ENCODE data around the gene SEMA3B.
"Not testable (repeated sequence)": the region's sequence is repeated elsewhere in the genome, so short reads cannot be mapped to it uniquely, and the experiment has no call there.

The SEMA3B gene

GRCh38 chr3:50260027-50260941 is 8.7 kb upstream of the SEMA3B start:
- peak; percentile 71 to 78 for DNase-seq

GRCh38 chr3:50260942-50261441 is 8.0 kb upstream of the SEMA3B start:
- no peak for DNase-seq

GRCh38 chr3:50261505-50261904 is 7.4 kb upstream of the SEMA3B start:
- no peak for DNase-seq

GRCh38 chr3:50262200-50262599 is 6.7 kb upstream of the SEMA3B start:
- not testable (repeated sequence) for DNase-seq

DNA sequence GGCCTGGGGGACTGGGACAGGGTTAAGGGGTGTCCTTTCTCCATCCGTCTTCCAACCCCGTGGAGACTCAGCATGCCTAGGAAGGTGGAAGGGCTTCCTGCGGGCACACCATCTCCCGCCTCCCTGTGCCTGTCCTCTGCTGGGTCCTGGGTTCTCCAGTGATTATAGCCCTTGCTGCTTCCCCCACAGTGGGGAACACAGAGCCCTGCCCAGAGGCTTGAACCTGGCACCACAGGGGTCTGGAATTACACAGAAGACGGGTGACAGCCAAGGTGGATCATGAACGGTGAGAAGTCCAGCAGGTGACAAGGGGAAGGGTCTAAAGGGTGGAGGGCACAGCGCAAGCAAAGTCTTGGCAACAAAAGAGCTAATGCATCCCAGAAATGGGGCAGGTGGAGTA is 6.2 kb upstream of the SEMA3B start:
- no peak for DNase-seq

DNA sequence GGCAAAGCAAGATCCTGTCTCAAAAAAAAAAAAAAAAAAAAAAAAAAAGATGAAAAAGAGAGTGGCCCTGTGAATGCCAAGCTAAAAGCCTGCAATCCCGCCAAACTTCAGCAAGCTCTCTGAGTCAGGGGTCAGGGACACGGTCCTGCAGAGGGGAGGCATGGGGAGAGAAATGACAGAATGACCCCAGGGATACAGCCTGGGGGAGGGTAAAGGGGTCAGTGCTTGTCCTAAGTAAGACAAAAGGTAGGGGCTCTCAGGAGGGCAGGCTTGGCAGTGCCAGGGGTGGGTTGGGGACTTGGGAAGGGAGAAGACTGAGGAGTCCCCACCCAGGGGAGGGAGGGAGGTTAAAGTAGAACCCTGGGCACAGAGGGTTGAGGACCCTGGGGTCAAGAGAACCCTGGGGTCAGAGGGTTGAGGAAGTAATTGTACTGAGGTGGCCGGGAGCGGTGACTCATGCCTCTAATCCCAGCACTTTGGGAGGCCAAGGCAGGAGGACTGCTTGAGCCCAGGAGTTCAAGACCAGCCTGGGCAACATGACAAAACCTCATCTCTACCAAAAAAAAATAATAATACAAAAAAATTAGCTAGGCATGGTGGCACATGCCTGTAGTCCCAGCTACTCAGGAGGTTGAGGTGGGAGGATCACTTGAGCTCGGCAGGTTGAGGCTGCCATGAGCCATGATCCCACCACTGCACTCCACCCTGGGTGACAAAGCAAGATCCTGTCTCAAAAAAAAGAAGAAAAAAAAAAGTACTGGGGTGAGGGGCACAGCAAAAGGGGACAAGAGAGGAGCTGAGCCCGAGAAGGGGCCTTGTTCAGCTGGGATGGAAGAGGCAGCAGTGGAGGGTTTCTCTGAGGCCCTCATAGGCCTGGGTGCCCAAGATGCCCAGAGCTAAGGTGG is 5.2 kb upstream of the SEMA3B start:
- DNase-seq, result no peak

DNA sequence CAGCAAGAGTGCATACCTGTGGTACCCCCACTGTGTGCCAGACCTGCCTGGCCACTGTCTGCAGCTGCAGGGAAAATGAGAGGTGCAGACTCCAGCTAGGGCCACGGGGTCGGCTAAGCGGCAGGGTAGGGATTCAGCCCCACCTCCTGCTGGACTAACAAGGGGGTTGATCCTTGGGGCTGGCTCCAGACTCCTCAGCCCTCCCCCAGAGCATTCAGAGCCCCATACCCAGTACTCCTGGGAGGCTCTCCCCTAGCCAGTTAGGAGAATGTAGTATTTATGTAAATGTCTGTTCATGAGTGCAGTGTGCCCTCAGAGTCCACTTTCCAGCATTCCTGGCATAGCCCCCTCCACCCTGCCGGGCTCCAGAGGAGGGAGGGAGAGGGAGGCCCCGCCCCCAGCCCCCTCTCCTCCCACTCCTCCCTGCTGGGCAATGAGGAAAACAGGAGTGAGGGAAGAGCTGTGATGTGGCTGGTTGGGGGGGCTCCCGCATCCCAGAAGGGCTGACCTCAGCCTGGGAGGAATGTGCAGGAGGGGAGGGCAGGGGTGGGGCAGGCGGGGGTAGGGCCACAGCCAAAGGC is 4.5 kb upstream of the SEMA3B start:
- DNase-seq, result no peak

- DNase-seq, result no peak
Observed at GRCh38 chr3:50264964-50265485, 3.9 kb upstream of the SEMA3B start.

DNA sequence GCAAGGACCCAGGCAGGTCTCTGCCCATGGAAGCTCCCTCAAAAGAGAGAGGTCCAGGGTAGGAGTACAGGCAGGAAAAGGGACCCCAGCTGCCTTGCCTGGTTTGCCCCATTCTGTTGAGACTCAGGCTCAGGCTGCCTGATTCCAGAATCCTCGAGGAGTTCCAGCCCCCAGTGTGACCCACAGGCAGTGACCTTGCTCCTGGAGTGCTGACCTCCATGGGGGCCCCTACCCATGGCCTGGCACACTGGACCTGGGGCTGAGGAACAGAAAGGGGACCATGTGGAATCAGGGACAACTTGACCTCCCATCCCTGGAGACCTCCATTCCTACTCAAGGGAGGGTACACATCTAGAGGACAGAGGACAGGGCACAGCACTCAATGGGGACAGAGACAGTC is 3.4 kb upstream of the SEMA3B start:
- DNase-seq, result no peak

- DNase-seq, result no peak
Observed at GRCh38 chr3:50266017-50266416, 2.9 kb upstream of the SEMA3B start.

GRCh38 chr3:50266836-50267235 is 2.1 kb upstream of the SEMA3B start:
- DNase-seq, result no peak

DNA sequence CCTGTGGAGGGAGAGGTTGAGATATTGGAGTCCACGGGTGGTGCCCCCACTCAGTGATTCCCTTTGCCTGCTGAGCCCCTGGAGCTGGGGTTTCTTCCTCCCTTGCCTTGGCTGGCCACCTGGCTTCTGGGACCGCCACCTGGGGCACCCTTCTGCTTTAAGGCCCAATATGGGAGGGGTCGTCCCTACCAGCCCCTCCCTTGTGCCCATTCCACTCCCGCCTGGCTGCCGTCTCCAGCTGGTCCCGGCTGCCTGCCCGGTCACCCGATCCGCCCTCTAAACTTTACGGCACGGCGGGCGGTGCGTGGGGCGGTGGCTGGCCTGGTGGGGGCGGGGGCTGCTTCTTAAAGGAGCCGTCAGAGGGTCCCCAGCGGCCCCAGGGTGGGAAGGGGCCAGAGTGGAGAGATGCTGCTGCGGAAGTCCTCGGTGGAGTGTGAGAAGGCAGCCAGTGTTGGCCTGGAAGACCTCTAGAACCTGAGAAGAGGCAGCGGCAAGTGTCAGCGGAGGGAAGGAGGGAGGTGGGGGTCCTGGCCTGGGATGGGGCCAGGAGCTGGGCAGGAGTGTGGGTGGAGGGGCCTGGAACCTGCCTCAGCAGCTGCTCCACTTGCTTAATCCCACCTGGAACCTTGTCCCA is 1.6 kb upstream of the SEMA3B start:
- DNase-seq, result no peak

DNA sequence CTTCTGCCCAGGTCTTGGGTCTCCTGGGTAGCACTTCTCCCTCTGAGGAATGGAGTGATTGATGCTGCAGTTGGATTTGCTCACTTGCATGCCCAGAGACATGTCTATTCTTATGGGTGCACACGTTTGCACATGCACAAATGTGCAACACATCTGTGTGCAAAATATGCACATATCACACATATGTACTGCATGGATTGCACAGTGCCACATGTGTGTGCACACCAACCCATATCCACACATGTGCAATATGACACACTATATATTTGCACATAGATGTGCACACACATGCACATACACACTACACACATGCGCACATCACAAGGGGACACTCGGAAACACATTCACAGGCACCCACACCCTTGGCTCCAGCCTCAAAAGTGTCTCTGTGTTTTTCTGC is 671 bp upstream of the SEMA3B start:
- DNase-seq, result no peak

DNA sequence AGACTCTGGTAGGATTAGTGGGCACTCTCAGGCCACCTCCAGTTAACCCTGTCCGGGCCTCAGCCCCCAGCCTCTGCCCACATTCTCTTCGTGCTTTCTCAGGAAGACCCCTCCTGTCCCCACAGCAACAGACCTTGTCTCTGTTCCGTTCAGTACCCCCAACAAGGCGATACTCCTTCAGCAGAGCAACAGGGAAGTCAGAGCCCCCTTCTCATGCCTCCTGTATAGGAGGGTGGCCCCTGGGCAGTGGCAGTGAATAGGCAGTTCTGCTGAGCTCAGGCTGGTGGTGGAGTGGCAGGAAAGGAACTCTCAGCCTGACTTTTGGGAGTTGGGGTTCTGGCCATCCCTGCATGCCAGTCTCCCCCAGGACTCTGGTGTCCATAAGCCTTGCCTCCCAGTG is 513 bp downstream of the SEMA3B start:
- DNase-seq, result no peak

GRCh38 chr3:50269977-50270413 is 1.0 kb downstream of the SEMA3B start:
- no peak for DNase-seq

- DNase-seq, result no peak
Observed at GRCh38 chr3:50270422-50271224, 1.7 kb downstream of the SEMA3B start.

DNA sequence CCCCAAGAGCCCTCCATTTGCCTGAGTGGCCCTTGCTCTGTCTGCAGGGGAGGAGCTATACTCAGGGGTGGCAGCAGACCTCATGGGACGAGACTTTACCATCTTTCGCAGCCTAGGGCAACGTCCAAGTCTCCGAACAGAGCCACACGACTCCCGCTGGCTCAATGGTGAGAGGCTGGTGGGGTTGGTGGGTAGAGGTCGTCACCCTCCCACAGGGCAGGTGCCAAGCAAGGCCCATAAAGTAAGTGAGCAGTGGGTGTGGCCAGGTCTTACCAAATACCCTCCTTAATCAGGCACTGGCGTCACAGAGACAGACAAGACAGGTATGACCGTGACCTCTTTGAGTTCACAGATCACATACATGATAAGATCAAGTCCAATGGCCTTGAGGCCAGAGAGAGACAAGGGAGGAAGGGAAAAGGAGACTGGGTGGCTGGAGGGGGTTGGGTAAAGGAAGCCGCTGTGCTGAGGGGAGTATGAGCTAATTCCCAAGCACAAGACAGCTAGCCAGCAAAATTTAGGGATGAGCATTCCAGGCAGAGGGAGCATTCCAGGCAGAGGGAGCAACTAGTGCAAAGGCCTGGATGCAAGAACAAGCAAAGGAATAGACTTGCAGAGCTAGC is 2.5 kb downstream of the SEMA3B start:
- no peak for DNase-seq

GRCh38 chr3:50272538-50272910 is 3.6 kb downstream of the SEMA3B start:
- not testable (repeated sequence) for DNase-seq

- DNase-seq, result peak; percentile 75 to 85
Observed at GRCh38 chr3:50272911-50273688, 4.2 kb downstream of the SEMA3B start.

DNA sequence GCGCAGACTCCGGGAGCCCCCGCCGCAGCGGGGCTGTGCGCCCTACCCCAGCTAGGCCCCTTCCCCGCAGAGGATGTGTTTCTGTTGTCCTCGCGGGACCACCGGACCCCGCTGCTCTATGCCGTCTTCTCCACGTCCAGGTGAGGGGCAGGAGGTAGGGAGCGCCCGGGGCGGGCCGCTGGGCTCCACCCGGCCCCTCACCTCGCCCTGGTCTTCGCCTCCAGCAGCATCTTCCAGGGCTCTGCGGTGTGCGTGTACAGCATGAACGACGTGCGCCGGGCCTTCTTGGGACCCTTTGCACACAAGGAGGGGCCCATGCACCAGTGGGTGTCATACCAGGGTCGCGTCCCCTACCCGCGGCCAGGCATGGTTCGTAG is 4.7 kb downstream of the SEMA3B start:
- no peak for DNase-seq
